HG02870 (cell line): ENCODE data around the gene TXLNG.
"Not testable (repeated sequence)": the region's sequence is repeated elsewhere in the genome, so short reads cannot be mapped to it uniquely, and the experiment has no call there.

Experiments
- ATAC-seq: cut with Tn5 transposase; IDR thresholded peaks from one replicate; pipeline ENCODE4 v1.9.1; 2021; ENCODE audit warnings: mild to moderate bottlenecking, moderate library complexity; ENCODE audit not compliant: unreplicated experiment

The TXLNG gene

DNA sequence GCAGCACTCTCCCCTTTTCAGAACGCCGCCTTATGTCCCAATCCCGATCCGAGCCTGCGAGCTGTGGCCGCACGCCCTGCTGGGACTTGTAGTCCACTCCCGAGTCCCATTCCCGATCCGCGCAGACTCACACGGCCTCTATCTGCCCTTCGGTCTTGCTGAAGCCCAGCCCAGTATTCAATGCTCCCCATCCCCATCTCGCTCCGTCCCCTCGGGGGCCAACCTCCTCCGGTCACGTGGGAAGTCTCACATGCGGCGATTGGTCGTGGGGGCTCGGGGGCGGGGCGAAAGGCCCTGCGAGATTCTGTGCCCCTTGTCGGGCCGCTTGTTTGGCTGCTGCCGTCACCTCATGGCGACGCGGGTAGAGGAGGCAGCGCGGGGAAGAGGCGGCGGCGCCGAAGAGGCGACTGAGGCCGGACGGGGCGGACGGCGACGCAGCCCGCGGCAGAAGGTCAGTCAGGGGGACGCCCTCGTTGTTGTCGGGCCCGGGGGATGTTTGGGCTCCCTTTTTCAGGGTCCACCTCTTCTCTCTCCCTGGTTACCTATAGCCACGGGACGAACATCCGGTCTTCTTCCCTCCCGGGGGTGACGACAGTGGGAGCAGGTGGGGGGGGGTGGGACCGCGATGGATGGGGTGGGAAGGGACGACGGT lies at the start of gene TXLNG:
Gene TXLNG, plus strand, starts transcription at position 328 of the 652 bp plus-strand sequence. Its CDS starts 22 bp downstream, at position 350.
- ATAC-seq, result peak; percentile 99

DNA sequence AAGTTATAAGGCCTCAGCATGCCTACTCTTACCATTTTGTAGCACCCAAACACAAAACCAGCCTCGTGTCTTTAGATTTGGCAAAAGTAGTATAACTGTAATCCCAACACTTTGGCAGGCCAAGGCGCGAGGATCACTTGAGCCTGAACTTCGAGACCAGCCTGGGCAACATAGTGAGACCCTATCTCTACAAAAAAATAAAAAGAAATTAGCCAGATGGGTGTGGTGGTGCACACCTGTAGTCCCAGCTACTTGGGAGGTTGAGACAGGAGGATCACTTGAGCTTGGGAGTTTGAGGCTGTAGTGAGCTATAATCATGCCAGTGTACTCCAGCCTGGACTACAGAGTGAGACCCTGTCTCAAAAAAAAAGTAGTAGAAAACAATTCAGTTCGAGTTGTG lies 49.2 kb upstream of the TXLNG start:
- no peak for ATAC-seq

- ATAC-seq, result no peak
These were observed 46.7 kb upstream of the TXLNG start for GRCh38 chrX:16739574-16739973.

DNA sequence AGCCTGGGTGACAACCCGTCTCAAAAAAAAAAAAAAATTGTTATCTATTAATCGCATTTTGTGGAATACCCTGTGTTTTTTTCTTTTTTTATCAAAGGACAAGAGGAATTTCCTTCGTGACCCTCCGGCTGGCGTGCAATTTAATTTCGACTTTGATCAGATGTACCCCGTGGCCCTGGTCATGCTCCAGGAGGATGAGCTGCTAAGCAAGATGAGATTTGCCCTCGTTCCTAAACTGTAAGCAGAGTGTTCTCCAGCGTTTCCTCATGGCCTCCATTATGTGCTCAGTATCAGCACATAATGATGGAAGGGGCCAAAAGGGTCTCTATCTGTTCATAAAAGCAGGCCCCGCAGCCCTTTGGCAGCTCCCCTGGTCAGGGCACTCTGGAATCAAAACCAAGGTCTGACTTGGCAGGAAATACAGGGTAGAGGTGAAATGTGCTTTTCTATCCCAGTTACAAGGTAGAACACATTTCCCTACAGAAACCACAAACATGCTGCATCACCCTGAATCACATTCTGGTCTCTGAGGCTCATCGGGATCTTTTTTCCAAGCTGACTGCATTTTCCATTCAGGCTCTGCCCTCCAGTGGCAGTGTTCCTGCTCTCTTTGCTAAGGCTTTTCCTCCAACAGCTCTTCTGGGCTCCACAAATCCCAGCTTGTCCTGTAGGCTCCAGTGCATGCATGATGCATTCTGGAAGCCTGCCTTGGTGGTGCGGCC lies 42.5 kb upstream of the TXLNG start:
- no peak for ATAC-seq

DNA sequence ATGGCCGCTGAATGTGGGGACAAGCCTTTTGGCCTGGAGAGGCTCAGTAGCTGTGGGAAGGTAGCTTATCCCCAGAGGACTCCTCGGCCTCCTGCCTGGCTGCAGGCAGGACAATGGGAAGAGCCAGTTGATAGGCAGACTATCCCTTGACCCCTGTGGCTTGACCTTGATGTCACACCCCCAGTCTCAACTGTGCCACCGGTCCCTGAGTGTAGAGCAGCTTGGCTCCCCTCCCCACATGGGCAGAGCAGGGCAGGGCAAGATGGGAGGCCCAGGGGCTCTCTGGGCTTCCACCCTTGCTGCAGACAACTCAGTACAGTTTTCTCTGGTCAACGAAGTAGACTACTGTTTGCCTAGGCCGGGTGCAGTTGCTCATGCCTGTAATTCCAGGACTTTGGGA lies 41.2 kb upstream of the TXLNG start:
- ATAC-seq, result no peak

- ATAC-seq, result no peak
These were observed 40.6 kb upstream of the TXLNG start for GRCh38 chrX:16745659-16746058.

GRCh38 chrX:16748425-16748824 lies 37.8 kb upstream of the TXLNG start:
- no peak for ATAC-seq

- ATAC-seq, result no peak
These were observed 36.1 kb upstream of the TXLNG start for GRCh38 chrX:16750136-16750535.

GRCh38 chrX:16754019-16754418 lies 32.2 kb upstream of the TXLNG start:
- no peak for ATAC-seq

DNA sequence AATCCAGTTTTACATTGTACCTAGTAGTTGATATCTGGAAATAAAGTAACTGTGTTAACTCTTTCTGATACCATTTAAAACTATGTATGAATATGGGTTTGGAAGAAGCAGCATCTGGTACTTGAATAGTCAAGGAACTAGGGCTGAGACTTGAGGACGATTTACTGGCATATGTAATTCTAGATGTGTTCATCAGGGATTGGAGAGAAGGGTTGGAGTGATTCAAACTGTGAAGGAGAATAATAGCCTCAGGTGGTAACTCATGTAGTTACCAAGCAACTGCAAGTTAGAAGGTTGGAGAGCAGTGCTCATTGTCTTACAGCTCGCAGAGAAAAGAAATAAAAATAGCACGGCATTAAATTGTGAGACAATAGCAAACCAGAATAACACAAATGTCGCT lies 29.5 kb upstream of the TXLNG start:
- no peak for ATAC-seq

- ATAC-seq, result not testable (repeated sequence)
These were observed 24.8 kb upstream of the TXLNG start for GRCh38 chrX:16761500-16761899.

DNA sequence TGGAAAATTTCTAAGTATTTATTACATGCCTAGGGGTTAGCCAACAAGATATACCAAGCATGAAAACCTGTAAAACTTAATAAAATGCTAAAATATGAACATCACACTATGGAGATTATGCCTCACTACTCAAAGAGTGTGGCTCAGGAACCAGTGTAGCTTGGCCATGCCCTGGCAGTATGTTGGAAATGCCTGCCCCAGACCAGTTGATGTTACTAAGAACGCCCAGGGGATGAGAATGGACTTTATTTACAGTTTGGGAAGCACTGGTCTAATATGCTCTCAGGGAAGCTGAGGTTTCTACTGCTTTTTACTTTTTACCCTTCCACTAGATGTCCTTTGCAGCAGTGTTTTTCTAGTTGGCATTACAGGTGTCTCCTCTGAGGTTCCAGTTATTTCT lies 23.7 kb upstream of the TXLNG start:
- no peak for ATAC-seq

- no peak for ATAC-seq
These were observed 20.7 kb upstream of the TXLNG start for GRCh38 chrX:16765594-16765993.

GRCh38 chrX:16770970-16771482 lies 15.2 kb upstream of the TXLNG start:
- ATAC-seq, result no peak

GRCh38 chrX:16771483-16772398 lies 14.5 kb upstream of the TXLNG start:
- ATAC-seq, result no peak

- no peak for ATAC-seq
These were observed 13.8 kb upstream of the TXLNG start for GRCh38 chrX:16772460-16772859.

DNA sequence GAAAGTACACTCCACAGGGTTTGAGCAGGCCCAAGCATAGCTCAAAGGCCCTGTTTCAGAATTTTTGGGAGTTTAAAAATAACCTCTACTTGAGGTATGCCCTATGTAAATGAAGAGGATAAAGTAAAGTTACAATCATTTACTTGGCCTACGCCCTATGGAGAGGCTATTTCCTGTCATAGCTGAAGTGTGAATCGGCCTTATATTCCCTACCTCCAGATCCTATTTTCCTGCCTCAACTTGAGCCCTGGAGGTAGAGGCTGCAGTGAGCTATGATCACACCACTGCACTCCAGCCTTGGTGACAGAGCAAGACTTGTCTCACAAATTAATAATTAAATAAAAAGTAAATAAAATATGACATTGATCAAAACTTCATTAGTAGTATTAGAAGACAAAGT lies 11.5 kb upstream of the TXLNG start:
- no peak for ATAC-seq

DNA sequence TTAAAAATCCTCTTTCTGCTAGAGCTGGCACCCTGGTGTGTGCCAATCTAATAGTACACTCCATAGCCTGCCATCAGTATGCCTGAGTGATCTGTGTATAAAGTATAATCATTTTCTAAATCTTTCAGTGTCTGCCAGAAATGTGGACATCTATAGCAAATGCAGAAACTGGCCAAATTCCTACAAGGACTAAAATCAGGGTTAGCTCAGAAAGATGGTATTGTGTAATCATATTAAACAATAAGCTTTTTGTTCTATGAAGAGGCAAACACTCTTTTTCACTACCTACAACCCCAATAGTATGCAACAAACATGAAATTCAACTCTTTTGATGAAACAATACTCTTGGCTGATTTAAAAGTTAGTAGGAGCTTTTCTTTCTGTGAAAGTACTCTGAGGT lies 7.7 kb upstream of the TXLNG start:
- ATAC-seq, result no peak

GRCh38 chrX:16778993-16779392 lies 7.3 kb upstream of the TXLNG start:
- no peak for ATAC-seq

- not testable (repeated sequence) for ATAC-seq
These were observed 6.5 kb upstream of the TXLNG start for GRCh38 chrX:16779815-16780214.

- no peak for ATAC-seq
These were observed 2.8 kb upstream of the TXLNG start for GRCh38 chrX:16783452-16783851.
